Activated T-helper 1 cell treated with anti-CD3 and anti-CD28 coated beads, Interleukin-12 subunit alpha, Interleukin-12 subunit beta, Interleukin-2, Interleukin-4 antibody, amounts not matched to agents 30 ng/mL and 10 ng/mL and 1 ng/mL, durations not matched to agents 14 hours and 24 hours and 36 hours (primary cell): ENCODE measurements around the gene GPATCH8. TPM values are rescaled to one million over a fixed set of nuclear protein-coding genes. Genes with fewer than 3 reads are reported as not detected.

Experiments used
- DNase-seq: peaks from one replicate; pipeline ENCODE4 v3.0.0; 2021; ENCODE audit warnings: low spot score
- H3K27ac Mint-ChIP-seq: one replicate; pipeline ENCODE4 v1.8.0; 2021; ENCODE audit warnings: mild to moderate bottlenecking, mixed read lengths
- H3K27me3 Mint-ChIP-seq: one replicate; pipeline ENCODE4 v1.8.0; 2022; ENCODE audit warnings: mild to moderate bottlenecking, moderate library complexity, mixed read lengths; ENCODE audit not compliant: insufficient read depth
- H3K36me3 Mint-ChIP-seq: one replicate; pipeline ENCODE4 v1.8.0; 2021; ENCODE audit warnings: low read depth, mixed read lengths
- H3K4me1 Mint-ChIP-seq: one replicate; pipeline ENCODE4 v1.8.0; 2021; ENCODE audit warnings: low read depth, mixed read lengths
- H3K4me3 Mint-ChIP-seq: one replicate; pipeline ENCODE4 v1.8.0; 2021; ENCODE audit warnings: mild to moderate bottlenecking, moderate library complexity, mixed read lengths
- H3K9me3 Mint-ChIP-seq: one replicate; pipeline ENCODE4 v1.8.0; 2021; ENCODE audit warnings: mixed read lengths
- intact Hi-C: fragments of 100-400 bp; cut with micrococcal nuclease; formaldehyde crosslinking; loops from one replicate; pipeline ENCODE4 v1.15.1; 2024
- total RNA-seq: library from RNA; stranded (reverse); gene quantifications from 2 replicates; pipeline ENCODE4 v1.2.3, GENCODE V29; 2022

GPATCH8 gene
- total RNA-seq, 1 donor from 2014 or later: 50.4 TPM

DNA sequence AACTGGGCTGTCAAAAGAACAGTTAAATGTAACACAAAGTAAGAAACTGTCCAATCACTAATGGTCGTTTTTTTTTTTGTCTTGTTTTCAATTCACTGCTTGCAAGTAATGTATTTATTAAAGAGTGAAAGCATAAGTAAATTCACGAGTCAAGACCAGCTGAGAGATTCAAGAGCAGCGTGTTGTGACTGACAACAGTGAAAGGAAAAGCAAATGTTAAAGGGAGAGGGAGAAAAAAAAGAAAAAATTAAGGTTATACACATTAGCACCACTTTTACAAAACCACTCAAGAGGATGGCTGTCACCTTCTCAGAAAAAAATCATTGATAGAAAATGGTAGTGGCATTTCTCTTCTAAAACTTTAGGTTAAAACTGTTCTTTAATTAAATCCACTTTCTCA lies 36.1 kb downstream of the GPATCH8 start:
- Mint-ChIP-seq H3K36me3 (peaks cover 17% of the 10 kb centered on the region), H3K9me3 (no peaks in the 10 kb centered on the region)

DNA sequence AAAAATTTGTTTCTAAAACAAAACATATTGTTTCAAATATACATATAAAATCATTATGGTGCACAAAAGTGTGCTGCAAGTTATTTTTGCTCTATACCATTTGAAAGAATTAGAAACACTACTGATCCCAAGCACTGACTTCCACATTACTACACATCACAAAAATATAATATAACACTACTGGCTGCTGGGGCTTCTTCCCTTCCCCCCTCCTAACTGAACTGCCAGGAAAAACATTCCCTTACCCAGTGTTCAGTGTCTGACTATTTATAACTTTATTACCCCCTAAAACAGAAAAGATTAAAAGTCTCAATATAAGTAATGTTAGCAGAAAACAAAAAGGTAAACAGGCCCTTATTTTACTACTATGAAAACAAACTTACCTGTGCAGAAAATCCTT lies 36.9 kb downstream of the GPATCH8 start:
- H3K27me3 Mint-ChIP-seq: no peaks in the 10 kb centered on the region
- intact Hi-C loops: no loop called here
- peaks cover 18% of the 10 kb centered on the region for H3K36me3 Mint-ChIP-seq
- peaks cover 10% of the 10 kb centered on the region for H3K4me1 Mint-ChIP-seq
- DNase-seq: no peak
- no peak overlapping the region for H3K27ac Mint-ChIP-seq
- H3K9me3 Mint-ChIP-seq: no peaks in the 10 kb centered on the region
- H3K4me3 Mint-ChIP-seq: no peak overlapping the region

More for the DNA sequence above, 36.1 kb downstream of the GPATCH8 start:
- no peak for DNase-seq
- intact Hi-C loops: no loop called here
- no peak overlapping the region for H3K4me3 Mint-ChIP-seq
- no peaks in the 10 kb centered on the region for H3K27me3 Mint-ChIP-seq
- no peak overlapping the region for H3K27ac Mint-ChIP-seq
- H3K4me1 Mint-ChIP-seq: peaks cover 10% of the 10 kb centered on the region

DNA sequence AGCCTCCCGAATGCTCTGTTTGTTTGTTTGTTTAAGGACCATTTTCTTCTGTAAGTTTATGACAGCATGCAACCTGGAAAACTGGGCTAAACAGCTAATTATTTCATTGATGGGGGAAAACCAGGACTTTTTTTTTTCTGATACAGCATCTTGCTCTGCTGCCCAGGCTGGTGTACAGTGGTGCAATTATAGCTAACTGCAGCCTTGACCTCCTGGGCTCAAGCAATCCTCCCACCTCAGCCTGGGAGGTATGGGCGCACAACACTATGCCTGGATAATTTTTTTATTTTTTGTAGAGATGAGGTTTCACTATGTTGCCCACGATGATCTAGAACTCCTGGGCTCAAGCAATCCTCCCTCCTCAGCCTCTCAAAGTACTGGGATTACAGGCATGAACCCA lies 37.3 kb downstream of the GPATCH8 start:
- H3K36me3 Mint-ChIP-seq: peaks cover 16% of the 10 kb centered on the region
- DNase-seq: no peak
- no peaks in the 10 kb centered on the region for H3K27me3 Mint-ChIP-seq
- H3K27ac Mint-ChIP-seq: no peak overlapping the region
- H3K4me3 Mint-ChIP-seq: no peak overlapping the region
- peaks cover 10% of the 10 kb centered on the region for H3K4me1 Mint-ChIP-seq
- no peaks in the 10 kb centered on the region for H3K9me3 Mint-ChIP-seq
- intact Hi-C loops: no loop called here

DNA sequence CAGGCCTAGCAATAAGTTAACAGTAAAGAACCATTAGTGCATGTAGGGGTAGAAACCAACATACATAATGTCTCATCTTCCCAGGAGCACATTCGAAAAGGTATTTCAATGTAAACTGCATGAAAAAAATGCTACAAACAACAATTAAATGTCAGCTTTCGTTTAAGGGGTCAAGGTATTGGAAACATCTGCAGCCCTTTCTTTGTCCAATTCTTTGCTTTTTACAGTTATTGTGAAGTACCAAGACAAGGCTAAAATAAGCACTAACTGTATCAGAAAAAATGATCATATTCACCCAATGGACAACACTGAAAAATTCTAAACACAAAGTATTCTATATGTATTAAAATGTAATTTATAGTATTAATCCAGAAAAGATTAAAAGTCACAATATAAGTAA lies 37.9 kb downstream of the GPATCH8 start:
- intact Hi-C loops: no loop called here
- Mint-ChIP-seq H3K27ac (no peak overlapping the region), H3K4me3 (no peak overlapping the region), H3K4me1 (peaks cover 10% of the 10 kb centered on the region), H3K27me3 (no peaks in the 10 kb centered on the region), H3K36me3 (peaks cover 16% of the 10 kb centered on the region), H3K9me3 (no peaks in the 10 kb centered on the region)
- DNase-seq: no peak

DNA sequence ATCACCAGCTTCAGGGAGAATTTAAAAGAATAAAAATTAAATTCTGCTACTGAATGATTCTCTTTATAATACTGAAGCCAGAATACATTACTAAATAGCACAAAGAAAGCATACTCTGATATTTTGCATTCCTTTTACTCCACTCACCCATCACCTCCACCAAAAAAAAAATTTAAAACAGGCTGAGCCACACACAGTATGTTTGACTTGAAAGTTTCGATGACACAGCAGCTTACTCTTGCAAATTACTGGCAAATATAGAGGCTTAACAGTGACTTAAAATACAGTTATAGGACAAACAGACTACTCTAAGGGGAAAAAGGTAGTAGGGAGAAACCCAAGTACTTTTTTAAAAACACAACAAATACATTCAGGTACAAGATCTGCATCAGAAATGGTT lies 39.2 kb downstream of the GPATCH8 start:
- Mint-ChIP-seq H3K36me3 (peaks cover 13% of the 10 kb centered on the region), H3K4me1 (peaks cover 10% of the 10 kb centered on the region), H3K9me3 (no peaks in the 10 kb centered on the region), H3K27ac (peak overlapping the region; percentile 55), H3K4me3 (no peak overlapping the region), H3K27me3 (no peaks in the 10 kb centered on the region)
- DNase-seq: no peak
- intact Hi-C loops: no loop called here

DNA sequence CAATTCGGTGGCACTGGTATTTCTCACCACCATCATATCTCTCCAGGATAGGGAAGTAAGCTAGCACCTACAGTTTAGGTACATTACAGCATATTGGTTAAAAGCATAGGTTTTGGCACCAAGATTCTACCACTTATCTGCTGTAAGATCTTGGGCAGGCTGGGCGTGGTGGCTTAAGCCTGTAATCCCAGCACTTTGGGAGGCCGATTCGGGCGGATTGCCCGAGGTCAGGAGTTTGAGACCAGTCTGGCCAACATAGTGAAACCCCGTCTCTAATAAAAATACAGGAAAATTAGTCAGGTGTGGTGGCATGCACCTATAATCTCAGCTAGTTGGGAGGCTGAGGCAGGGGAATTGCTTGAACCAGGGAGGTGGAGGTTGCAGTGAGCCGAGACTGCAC lies 51.4 kb downstream of the GPATCH8 start:
- peaks cover 9% of the 10 kb centered on the region for H3K4me1 Mint-ChIP-seq
- DNase-seq: no peak
- no peak overlapping the region for H3K4me3 Mint-ChIP-seq
- no peak overlapping the region for H3K27ac Mint-ChIP-seq
- H3K27me3 Mint-ChIP-seq: no peaks in the 10 kb centered on the region
- intact Hi-C loops: no loop called here
- H3K9me3 Mint-ChIP-seq: no peaks in the 10 kb centered on the region
- H3K36me3 Mint-ChIP-seq: peaks cover 3% of the 10 kb centered on the region

DNA sequence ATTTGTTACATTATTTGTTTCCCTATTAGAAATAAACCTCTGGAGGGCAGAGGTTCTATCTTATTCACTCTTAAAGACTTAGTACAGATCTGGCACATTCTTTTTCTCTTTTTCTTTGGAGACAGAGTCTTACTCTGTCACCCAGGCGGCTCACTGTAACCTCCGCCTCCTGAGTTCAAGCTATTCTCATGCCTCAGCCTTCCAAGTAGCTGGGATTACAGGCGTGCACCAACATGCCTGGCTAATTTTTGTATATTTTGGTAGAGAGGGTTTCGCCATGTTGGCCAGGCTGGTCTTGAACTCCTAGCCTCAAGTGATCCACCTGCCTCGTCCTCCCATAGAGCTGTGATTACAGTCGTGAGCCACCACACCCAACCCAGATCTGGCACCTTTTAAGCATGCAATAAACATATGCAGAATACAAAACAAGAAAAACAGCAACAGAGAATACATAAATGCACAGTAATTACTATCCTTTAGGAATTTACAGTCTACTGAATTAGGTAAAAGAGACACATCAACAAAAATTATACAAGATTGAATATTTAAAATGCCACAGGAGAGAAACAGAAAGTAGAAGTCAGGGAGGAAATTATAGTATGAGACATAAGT lies 52.1 kb downstream of the GPATCH8 start:
- no peak overlapping the region for H3K27ac Mint-ChIP-seq
- intact Hi-C loops: no loop called here
- peaks cover 9% of the 10 kb centered on the region for H3K4me1 Mint-ChIP-seq
- H3K9me3 Mint-ChIP-seq: no peaks in the 10 kb centered on the region
- H3K4me3 Mint-ChIP-seq: no peak overlapping the region
- no peak for DNase-seq
- no peaks in the 10 kb centered on the region for H3K27me3 Mint-ChIP-seq
- H3K36me3 Mint-ChIP-seq: peaks cover 3% of the 10 kb centered on the region

DNA sequence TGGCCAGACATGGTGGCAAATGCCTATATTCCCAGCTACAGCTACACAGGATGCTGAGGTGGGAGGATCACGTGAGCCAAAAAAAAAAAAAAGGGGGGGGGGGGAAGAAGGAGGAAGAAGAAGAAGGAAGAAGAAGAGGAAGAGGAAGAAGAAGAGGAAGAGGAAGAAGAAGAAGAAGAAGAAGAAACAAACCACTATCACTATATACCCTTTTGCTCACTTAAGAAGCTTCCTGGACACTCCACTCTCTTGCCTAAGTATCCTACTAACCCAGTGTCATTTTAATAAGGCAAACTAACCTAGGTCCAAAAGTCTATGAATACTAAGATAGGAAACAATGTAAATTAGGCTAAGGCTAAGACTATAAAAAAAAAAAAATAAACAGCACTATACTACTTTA lies 54.8 kb downstream of the GPATCH8 start:
- Mint-ChIP-seq H3K4me1 (peaks cover 9% of the 10 kb centered on the region), H3K36me3 (peaks cover 4% of the 10 kb centered on the region), H3K27ac (no peak overlapping the region), H3K27me3 (no peaks in the 10 kb centered on the region), H3K9me3 (no peaks in the 10 kb centered on the region), H3K4me3 (no peak overlapping the region)
- intact Hi-C loops: no loop called here
- no peak for DNase-seq

DNA sequence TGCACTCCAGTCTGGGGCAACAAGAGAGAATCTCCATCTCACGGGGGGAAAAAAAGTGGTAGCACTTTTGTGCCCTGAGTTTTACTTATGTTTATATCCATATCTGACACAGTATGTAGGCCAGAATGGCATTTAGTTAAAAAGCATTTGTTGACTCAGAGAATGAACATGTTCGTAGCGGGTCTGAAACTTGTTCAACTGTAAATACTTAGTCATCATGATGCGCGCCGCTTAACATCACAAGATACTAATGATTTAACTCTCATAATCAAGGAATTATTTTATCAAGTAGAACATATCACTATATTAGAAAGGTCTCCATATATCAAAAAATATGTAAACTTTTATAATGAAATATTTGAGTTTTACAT lies 58.5 kb downstream of the GPATCH8 start:
- Mint-ChIP-seq H3K4me3 (no peak overlapping the region), H3K36me3 (peaks cover 1% of the 10 kb centered on the region), H3K27me3 (no peaks in the 10 kb centered on the region), H3K27ac (no peak overlapping the region), H3K9me3 (no peaks in the 10 kb centered on the region), H3K4me1 (peaks cover under 1% of the 10 kb centered on the region)
- intact Hi-C loops: no loop called here
- no peak for DNase-seq

DNA sequence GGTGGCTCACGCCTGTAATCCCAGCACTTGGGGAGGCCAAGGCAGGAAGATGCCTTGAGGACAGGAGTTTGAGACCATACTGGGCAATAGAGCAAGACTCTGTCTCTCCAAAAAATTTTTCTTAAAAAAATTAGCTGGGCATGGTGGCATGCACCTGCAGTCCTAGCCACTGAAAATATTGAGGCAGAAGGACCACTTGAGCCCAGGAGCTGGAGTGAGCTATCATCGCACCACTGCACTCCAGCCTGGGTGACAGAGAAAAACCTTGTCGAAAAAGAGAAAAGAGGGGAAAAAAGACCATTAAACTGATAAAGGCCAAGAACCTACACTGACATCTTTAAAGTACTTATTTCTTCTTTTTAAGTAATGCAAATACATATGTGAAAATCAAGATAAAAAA lies 60.4 kb downstream of the GPATCH8 start:
- no peak overlapping the region for H3K27ac Mint-ChIP-seq
- H3K36me3 Mint-ChIP-seq: peaks cover 10% of the 10 kb centered on the region
- H3K27me3 Mint-ChIP-seq: no peaks in the 10 kb centered on the region
- intact Hi-C loops: no loop called here
- no peak overlapping the region for H3K4me3 Mint-ChIP-seq
- no peak for DNase-seq
- no peaks in the 10 kb centered on the region for H3K9me3 Mint-ChIP-seq
- H3K4me1 Mint-ChIP-seq: peaks cover 17% of the 10 kb centered on the region

DNA sequence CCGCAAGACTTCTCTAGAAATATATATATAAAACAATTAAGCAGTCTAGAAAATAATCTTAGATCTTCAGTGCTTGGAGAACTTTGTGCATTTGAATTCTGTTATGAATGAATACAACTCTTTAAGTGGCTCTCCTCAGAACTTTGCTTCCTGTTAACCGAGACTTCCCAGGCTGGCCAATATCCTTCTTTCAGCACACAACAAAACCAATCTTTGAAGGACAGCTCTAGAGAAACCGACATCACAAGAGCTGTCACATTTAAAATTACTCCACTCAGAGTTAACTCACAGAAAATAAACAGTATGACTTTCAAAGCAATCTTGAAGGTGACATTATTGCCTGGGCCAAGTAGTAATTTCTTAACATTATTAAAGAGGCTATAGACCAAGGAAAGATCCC lies 64.0 kb downstream of the GPATCH8 start:
- Mint-ChIP-seq H3K4me3 (no peak overlapping the region), H3K9me3 (no peaks in the 10 kb centered on the region), H3K36me3 (peaks cover 16% of the 10 kb centered on the region), H3K4me1 (peaks cover 17% of the 10 kb centered on the region), H3K27me3 (no peaks in the 10 kb centered on the region), H3K27ac (peak overlapping the region; percentile 32)
- intact Hi-C loops: no loop called here
- DNase-seq: no peak

DNA sequence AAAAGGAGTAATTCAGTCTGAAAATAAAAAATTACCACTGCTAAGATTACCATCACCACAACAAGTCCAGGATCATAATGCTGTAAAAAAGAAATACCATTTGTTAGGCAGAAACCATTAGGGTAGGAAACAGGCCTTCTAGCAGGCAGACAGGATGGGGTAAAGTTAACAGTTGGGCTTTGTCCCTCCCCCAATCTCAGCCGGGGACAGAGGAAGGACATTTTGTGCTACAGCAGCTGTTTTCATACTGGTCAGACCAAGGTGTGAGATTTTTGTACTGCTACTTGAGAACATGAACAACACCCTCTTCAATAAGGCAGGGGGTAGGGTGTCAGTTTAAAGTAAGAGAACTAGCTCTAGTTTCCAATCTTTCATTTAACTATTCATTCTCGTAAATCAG lies 64.6 kb downstream of the GPATCH8 start:
- H3K27me3 Mint-ChIP-seq: no peaks in the 10 kb centered on the region
- no peak for DNase-seq
- peak overlapping the region; percentile 7 for H3K27ac Mint-ChIP-seq
- H3K9me3 Mint-ChIP-seq: no peaks in the 10 kb centered on the region
- peaks cover 18% of the 10 kb centered on the region for H3K36me3 Mint-ChIP-seq
- no peak overlapping the region for H3K4me3 Mint-ChIP-seq
- intact Hi-C loops: no loop called here
- peaks cover 17% of the 10 kb centered on the region for H3K4me1 Mint-ChIP-seq

DNA sequence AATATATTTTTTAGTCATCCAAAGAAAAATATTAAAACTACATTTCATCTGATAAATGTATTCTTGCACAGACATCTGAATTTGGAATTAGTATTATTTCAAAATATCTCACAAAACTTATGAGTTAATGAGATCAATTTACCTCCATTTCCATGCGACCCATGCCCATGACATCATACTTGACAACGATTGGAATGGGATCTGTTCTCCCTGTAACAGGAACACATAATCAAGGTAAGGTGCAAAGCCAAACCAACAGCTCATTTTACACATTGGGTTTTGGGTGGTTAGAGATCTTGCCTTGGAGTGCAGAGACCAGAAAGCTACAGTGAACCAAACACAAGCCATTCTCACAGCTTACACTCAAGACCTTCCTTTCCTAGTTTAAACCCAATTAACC lies 66.9 kb downstream of the GPATCH8 start:
- H3K27ac Mint-ChIP-seq: no peak overlapping the region
- no peaks in the 10 kb centered on the region for H3K9me3 Mint-ChIP-seq
- no peaks in the 10 kb centered on the region for H3K27me3 Mint-ChIP-seq

More for the DNA sequence above, 66.9 kb downstream of the GPATCH8 start:
- Mint-ChIP-seq H3K36me3 (peaks cover 32% of the 10 kb centered on the region), H3K4me3 (no peak overlapping the region), H3K4me1 (peaks cover 17% of the 10 kb centered on the region)
- intact Hi-C loops: no loop called here
- no peak for DNase-seq
